Stimulated activated CD4-positive, alpha-beta T cell treated with anti-CD3 and anti-CD28 coated beads, Interleukin-2, amount 100 ng/mL, for 24 hours (primary cell): ENCODE data around the gene IMMP2L.

Source experiments
- DNase-seq, 2 donors: peaks; one replicate each; pipeline ENCODE4 v3.0.0-alpha.2; 2020

The IMMP2L gene

GRCh38 chr7:110839866-110840265 lies 722.4 kb downstream of the IMMP2L start:
- no peak for DNase-seq

- no peak for DNase-seq
Observed at GRCh38 chr7:110835849-110836248, 726.4 kb downstream of the IMMP2L start.

- DNase-seq = no peak
Observed at GRCh38 chr7:110835218-110835617, 727.1 kb downstream of the IMMP2L start.

- no peak for DNase-seq
Observed at GRCh38 chr7:110831419-110831818, 730.9 kb downstream of the IMMP2L start.

- DNase-seq = no peak
Observed at GRCh38 chr7:110830778-110831177, 731.5 kb downstream of the IMMP2L start.

- no peak for DNase-seq
Observed at GRCh38 chr7:110827936-110828335, 734.4 kb downstream of the IMMP2L start.

GRCh38 chr7:110827287-110827855 lies 734.9 kb downstream of the IMMP2L start:
- no peak for DNase-seq

- no peak for DNase-seq
Observed at GRCh38 chr7:110813986-110814385, 748.3 kb downstream of the IMMP2L start.

- DNase-seq = no peak
Observed at GRCh38 chr7:110809832-110810231, 752.5 kb downstream of the IMMP2L start.

- DNase-seq = no peak
Observed at GRCh38 chr7:110808361-110808760, 753.9 kb downstream of the IMMP2L start.

- DNase-seq = no peak
Observed at GRCh38 chr7:110804501-110804900, 757.8 kb downstream of the IMMP2L start.

- no peak for DNase-seq
Observed at GRCh38 chr7:110803602-110804143, 758.6 kb downstream of the IMMP2L start.

GRCh38 chr7:110801502-110801901 lies 760.8 kb downstream of the IMMP2L start:
- DNase-seq = no peak

GRCh38 chr7:110800984-110801383 lies 761.3 kb downstream of the IMMP2L start:
- no peak for DNase-seq

- DNase-seq = no peak
Observed at GRCh38 chr7:110797656-110798055, 764.6 kb downstream of the IMMP2L start.

GRCh38 chr7:110790992-110791391 lies 771.3 kb downstream of the IMMP2L start:
- no peak for DNase-seq

GRCh38 chr7:110786328-110786965 lies 775.8 kb downstream of the IMMP2L start:
- DNase-seq = no peak

GRCh38 chr7:110784749-110785148 lies 777.5 kb downstream of the IMMP2L start:
- no peak for DNase-seq

GRCh38 chr7:110780712-110781111 lies 781.6 kb downstream of the IMMP2L start:
- no peak for DNase-seq

- no peak for DNase-seq
Observed at GRCh38 chr7:110779339-110779738, 783.0 kb downstream of the IMMP2L start.

- no peak for DNase-seq
Observed at GRCh38 chr7:110775046-110775445, 787.2 kb downstream of the IMMP2L start.

- DNase-seq = no peak
Observed at GRCh38 chr7:110774071-110774470, 788.2 kb downstream of the IMMP2L start.

GRCh38 chr7:110772615-110773014 lies 789.7 kb downstream of the IMMP2L start:
- no peak for DNase-seq

- no peak for DNase-seq
Observed at GRCh38 chr7:110771717-110772116, 790.6 kb downstream of the IMMP2L start.
